ENCODE data around the gene FYB2. TPM values are rescaled to one million over a fixed set of nuclear protein-coding genes. Genes with fewer than 3 reads are reported as not detected.
"Not testable (repeated sequence)": the region's sequence is repeated elsewhere in the genome, so short reads cannot be mapped to it uniquely, and the experiment has no call there.

The FYB2 gene
- total RNA-seq, 1 donor from 2014 or later = under 0.01 TPM

DNA sequence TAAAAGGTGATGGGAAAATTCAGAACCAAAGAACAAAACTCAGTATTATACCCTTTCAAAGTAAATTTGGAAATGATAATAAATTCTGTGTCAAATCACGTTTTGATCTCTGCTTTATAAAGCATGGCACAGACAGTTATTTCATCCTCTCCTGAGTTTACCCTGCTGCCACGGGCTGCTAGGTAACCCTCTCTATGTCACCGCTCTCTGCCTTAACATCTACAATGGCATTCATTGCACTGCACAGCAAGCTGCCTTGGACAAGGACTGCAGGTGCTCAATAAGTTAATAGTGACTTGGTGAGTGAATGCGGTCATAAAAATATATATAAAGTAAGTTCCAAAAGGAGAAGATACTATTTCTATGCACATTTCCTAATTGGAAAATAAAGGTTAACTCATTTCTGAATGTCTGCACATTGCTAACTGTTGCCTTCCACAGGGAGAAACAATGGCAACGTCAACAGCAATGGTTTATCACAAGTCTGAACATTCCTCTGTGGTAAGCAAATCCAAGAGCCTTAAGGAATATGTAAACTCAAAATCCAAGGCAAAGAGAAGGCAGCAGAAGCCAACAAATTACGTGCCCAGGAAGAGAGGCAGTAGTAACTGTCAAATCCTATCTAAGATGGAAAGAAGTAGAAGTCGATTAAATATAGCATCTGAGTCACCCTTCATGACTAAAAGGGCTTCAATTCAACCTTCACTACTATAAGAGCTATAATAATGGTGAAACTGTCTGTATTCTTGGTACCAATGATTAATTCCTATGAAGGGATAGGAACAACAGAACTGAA, 19.4 kb downstream of the FYB2 start:
- no peak for FAIRE-seq
- DNase-seq (ENCODE audit: low spot score in 2 of 2) = no peak

DNA sequence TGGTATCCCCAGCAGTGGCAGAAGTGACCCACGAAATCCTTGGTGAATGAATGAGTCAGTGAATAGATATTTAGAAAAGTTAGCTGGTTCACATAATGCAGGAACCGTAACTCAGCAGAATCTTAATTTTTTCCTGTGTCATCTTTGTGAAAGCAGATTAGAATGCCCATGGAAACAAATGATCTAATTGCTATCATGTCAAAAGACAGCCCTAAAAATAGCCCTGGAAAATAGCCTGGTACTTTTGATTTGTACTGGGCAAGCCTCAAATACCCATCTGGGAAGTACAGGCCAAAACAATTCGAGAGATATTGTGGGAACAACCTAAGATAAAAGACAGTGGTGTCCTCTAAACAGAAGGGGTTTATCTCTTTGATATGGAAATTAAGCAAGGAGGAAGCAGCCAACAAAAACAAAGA, 21.1 kb downstream of the FYB2 start:
- FAIRE-seq (no peak), DNase-seq (ENCODE audit: low spot score in 2 of 2) (no peak)

DNA sequence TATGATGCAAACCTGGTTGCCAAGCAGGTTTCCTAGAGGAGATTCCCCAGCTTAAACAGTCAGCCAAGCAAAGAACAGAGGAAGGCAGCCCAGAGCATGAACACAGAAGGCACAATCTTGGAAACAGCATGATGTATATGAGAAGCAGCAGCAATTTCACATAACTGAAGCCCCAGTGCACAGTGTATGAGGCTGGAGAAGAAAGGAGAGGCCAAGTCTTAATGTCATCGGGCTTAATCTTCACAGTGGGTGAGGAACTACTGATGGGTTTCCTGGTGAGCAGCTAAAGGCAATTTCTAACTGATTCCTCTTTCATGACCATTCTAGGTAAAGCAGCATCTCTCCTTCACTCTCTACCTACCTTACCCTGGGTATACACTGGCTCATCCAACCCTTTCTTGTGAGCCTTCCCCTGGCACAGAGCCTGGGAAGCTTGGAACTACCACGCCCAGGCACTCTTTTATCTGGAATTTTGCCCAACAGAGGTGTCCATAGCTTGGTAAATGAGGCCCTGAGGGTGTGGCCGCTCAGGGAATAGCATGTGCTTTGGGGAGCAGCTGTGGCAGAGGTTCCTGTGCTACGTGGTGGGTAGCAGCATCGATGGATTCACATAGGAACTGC, 22.0 kb downstream of the FYB2 start:
- DNase-seq (ENCODE audit: low spot score in 2 of 2) = no peak
- FAIRE-seq = no peak

- no peak for FAIRE-seq
- no peak for DNase-seq (ENCODE audit: low spot score in 2 of 2)
Observed at GRCh38 chr1:56795870-56796269, 23.3 kb downstream of the FYB2 start.

DNA sequence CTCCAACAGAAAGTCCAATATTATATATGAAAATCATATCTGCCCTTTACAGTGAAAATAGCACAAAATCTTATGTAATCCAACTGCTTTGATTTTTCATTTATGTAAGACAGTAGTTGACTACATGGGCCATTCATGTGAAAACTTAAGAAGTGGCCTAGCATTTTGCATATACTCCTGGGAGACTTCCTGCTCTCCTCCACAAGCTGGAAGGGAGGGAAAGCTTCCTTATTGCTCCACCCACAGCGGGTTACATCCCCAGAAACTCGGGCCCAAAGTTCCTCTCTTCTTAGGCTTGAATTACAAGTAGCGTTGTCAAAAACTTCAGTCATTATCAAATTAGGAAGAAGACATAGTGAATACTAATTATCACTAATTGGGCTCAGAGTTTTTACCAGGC, 29.2 kb downstream of the FYB2 start:
- no peak for DNase-seq (ENCODE audit: low spot score in 2 of 2)
- no peak for FAIRE-seq

GRCh38 chr1:56788588-56788987, 30.6 kb downstream of the FYB2 start:
- no peak for DNase-seq (ENCODE audit: low spot score in 2 of 2)
- no peak for FAIRE-seq

GRCh38 chr1:56788102-56788501, 31.1 kb downstream of the FYB2 start:
- DNase-seq (ENCODE audit: low spot score in 2 of 2) (no peak), FAIRE-seq (no peak)

DNA sequence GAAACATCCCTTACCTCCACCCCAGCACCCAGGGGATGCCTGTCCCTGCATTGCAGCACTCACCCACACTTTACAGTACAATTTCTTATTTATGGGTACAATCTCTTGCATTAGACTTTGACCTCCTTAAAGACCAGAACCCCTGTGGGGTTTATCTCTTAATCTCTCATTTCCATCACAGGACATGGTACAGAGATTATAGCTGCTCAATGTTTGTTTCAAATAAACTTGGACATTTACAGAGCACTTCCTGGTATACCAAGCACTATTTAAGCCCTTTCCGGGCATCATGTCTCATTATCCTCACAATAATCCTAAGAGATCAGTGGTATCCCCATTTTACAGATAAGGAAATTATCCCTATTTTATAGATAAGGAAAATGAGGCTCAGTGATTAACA, 31.9 kb downstream of the FYB2 start:
- no peak for FAIRE-seq

DNA sequence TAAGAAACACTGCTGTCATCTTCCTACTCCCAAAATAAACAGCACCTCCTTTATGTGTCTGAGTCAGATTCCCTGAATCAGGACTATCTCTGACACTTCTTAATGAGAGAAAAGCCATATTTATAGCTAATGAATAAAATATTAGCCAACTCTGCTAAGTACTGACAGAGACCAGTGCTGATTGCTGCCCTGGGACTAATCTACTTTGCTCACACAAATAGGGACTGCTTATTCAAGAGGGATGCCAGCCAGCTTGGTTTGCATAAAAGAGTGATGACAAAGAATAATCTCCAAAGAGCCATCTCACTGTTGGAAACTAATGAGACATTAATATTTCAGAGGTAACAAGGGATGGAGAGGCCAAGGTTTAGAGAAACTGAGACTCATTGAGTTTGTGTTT, 36.4 kb downstream of the FYB2 start:
- DNase-seq (ENCODE audit: low spot score in 2 of 2) (no peak), FAIRE-seq (no peak)

More for the DNA sequence above, 31.9 kb downstream of the FYB2 start:
- no peak for DNase-seq (ENCODE audit: low spot score in 2 of 2)

GRCh38 chr1:56780826-56781225, 38.4 kb downstream of the FYB2 start:
- FAIRE-seq = no peak
- DNase-seq (ENCODE audit: low spot score in 2 of 2) = no peak

DNA sequence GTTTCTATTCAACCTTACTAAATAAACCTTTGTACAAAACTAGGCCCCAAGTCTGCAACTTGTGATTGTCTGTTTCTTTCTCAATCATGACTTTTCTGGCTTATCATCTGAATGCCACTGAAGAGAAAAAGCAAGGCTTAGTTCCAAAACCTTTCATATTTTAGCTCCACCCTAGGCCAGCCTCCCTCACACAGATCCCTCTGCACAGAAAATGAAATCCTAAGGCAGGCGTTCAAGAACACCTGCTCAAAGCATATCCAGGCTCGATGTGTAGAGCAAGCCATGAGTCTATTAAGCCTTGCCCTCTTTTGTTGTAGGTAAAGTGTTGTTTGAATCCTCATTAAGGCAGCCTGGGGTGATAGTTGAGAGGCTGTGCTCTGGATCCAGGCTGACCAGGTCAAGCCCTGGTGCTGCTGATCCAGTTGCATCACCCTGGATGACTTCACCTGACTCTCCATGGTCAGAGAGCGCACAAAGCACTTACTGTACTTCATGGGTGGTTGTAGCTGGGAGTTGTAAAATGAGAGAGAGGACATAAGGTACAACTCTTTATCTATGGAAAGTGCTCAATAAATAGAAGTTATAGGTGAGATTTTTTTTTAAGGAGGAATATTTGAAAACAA, 39.0 kb downstream of the FYB2 start:
- no peak for DNase-seq (ENCODE audit: low spot score in 2 of 2)
- no peak for FAIRE-seq

DNA sequence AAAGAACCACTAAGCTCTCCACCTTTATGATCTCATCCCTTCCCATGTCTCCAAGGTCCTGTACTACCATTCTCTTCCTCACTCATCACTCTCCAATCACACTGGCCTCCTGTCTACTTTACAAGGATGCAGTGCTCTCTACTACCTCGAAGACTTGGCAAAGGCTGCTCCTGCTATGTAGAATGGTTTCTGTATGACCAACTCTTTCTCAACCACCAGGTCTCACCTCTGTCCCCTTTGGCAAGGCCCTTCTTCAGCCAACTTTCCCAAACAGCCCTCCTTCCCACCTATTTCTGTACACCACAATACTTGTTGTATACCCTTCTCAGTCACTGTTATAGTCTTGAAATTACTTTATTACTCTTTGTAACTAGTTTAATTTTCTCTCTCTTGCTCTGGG, 41.2 kb downstream of the FYB2 start:
- DNase-seq (ENCODE audit: low spot score in 2 of 2) = no peak
- FAIRE-seq = no peak

DNA sequence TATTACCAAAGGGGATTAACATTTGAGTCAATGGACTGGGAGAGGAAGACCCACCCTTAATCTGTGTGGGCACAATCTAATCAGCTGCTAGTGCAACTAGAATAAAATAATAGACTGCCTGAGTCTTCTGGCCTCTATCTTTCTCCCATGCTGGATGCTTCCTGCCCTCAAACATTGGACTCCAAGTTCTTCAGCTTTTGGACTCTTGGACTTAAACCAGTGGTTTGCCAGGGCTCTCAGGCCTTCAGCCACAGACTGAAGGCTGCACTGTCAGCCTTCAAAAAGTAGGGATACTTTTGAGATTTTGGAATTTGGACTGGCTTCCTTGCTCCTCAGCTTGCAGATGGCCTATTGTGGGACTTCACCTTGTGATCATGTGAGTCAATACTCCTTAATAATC, 44.5 kb downstream of the FYB2 start:
- FAIRE-seq; DNase-seq (ENCODE audit: low spot score in 2 of 2): not testable (repeated sequence)

DNA sequence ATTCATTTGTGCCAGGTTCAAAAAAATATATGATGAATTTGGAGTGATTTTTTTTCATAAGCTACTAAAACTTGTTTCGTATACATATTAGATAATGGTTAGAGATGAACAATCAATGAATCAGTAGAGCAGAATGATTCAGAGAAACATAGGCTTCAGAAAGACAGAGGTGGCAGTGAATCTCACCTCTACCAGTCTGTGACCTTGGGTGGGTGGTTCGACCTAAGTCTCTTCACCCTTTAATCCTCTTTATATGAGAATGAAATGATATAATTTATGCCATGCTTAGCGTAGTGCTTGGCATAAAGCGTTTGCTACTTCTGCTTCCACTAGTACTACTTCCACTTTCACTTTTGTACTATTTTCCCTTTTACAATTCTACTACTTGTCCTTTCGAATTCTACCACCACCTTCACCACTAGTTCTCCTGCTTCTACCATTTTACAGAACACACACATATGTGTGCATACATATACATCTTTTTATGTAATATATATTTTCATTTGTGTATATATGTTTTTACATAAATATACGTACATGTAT, 45.1 kb downstream of the FYB2 start:
- FAIRE-seq = no peak
- no peak for DNase-seq (ENCODE audit: low spot score in 2 of 2)

GRCh38 chr1:56773341-56774066, 45.7 kb downstream of the FYB2 start:
- DNase-seq (ENCODE audit: low spot score in 2 of 2) (no peak), FAIRE-seq (no peak)

DNA sequence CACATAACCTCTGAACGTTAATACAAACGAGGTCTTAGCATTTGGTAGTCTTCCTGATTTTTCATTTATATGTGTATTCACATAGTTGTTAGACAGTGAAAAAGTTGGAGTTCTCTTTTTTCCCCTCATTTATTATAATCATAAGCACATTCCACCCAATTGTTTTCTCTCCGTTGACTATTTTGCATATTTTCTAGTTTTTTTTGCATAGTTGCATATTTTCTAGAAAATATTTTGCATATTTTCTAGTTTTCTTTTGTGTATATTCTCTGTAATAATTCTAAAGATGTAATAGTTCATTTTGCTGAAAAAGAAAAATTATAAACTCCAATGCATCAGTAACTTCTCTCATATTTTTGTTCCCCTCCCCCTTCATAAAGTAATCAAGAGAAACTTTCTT, 47.5 kb downstream of the FYB2 start:
- FAIRE-seq = no peak
- no peak for DNase-seq (ENCODE audit: low spot score in 2 of 2)

DNA sequence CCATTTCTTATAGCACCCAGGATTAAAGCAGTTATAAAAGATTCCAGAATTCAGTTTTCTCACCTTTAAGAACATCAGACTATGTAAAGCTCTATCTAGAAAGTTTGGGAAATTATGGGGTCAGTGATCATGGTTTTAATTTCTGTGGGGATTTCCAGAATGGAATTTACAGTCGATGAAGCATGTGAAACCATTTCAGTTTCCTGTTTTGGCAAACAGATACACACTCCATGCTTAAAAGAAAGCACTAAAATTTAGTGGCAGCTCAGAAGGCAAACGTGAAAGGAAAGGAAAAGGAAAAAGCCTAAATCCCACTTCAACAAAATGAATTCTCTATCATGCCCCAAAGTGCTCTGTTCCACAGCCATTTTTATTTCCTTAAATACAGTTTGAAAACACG, 60.4 kb downstream of the FYB2 start:
- no peak for DNase-seq (ENCODE audit: low spot score in 2 of 2)
- FAIRE-seq = no peak

- DNase-seq (ENCODE audit: low spot score in 2 of 2) (no peak), FAIRE-seq (no peak)
Observed at GRCh38 chr1:56758135-56758534, 61.1 kb downstream of the FYB2 start.

DNA sequence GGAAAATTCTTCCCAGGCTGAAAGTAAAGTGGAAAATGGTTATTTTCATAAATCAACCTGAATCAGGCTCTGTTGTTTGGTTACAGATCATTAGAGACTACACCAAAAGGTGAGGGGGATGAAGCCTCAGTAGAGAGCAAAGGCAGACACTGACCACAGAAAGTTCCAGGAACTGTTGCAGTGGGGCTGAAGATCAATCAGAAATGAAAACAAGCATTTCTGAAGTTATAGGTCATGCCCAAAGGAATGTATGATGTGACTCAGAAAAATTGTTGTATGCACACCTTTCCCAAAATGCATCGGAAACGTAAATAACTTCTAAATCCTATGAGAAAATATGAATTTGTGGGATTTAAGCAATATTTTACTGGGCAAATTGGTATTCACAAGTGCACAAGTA, 63.3 kb downstream of the FYB2 start:
- DNase-seq (ENCODE audit: low spot score in 2 of 2) = no peak
- no peak for FAIRE-seq

DNA sequence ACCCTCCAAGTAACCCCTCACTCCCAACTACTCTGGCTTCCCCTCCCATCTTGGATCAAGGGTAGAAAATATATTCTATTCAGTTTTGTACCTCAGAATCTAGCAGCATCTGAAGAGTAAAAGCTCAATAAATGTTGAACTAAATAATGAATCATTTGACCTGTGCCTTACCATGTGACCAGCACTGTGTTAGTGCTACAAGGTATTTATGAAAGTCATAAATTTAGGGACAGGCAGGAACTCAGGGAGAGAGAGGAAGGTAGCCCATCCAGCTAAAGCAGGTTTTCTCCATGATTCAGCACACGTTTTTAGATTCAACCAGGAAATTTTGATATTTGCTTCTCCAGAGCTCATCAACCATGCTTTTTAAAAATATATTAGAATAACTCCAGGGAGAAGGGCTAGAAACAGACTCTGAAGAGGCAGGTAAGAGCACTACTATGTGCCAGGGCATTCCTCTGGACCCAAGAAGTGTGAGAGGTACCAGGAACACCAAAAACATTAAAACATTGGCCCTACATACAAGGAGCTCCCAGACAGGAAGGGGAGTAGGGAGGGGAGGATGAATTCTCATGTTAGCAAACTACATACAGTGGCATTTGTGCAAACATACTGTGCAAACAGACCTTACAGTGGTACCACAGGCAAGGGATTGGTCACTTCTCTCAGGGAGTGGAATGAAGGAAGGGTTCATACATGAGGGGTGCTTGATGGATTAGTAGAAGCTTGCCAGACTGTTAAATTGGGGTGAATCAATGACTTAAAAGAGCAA, 64.3 kb downstream of the FYB2 start:
- DNase-seq (ENCODE audit: low spot score in 2 of 2) (no peak), FAIRE-seq (no peak)
